ENCODE data around the gene FANK1.

FANK1 gene

GRCh38 chr10:126036515-126036914 lies 140.2 kb downstream of the FANK1 start:
- H3K4me3 ChIP-seq (ENCODE audit: low read depth, low read length): no peak overlapping the region
- TF ChIP-seq, protein P1, sequence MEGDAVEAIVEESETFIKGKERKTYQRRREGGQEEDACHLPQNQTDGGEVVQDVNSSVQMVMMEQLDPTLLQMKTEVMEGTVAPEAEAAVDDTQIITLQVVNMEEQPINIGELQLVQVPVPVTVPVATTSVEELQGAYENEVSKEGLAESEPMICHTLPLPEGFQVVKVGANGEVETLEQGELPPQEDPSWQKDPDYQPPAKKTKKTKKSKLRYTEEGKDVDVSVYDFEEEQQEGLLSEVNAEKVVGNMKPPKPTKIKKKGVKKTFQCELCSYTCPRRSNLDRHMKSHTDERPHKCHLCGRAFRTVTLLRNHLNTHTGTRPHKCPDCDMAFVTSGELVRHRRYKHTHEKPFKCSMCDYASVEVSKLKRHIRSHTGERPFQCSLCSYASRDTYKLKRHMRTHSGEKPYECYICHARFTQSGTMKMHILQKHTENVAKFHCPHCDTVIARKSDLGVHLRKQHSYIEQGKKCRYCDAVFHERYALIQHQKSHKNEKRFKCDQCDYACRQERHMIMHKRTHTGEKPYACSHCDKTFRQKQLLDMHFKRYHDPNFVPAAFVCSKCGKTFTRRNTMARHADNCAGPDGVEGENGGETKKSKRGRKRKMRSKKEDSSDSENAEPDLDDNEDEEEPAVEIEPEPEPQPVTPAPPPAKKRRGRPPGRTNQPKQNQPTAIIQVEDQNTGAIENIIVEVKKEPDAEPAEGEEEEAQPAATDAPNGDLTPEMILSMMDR (IDR thresholded peaks at IDR 0.05; ENCODE audit: low read depth, low read length): no peak

- H3K4me3 ChIP-seq (ENCODE audit: low read depth, low read length): no peak overlapping the region
- TF ChIP-seq, protein P1 (IDR thresholded peaks at IDR 0.05; ENCODE audit: low read depth, low read length): no peak
Observed at GRCh38 chr10:126037946-126038345, 141.6 kb downstream of the FANK1 start.

- no peak overlapping the region for H3K4me3 ChIP-seq (ENCODE audit: low read depth, low read length)
- TF ChIP-seq, protein P1 (IDR thresholded peaks at IDR 0.05; ENCODE audit: low read depth, low read length): no peak
Observed at GRCh38 chr10:126041117-126041516, 144.8 kb downstream of the FANK1 start.

DNA sequence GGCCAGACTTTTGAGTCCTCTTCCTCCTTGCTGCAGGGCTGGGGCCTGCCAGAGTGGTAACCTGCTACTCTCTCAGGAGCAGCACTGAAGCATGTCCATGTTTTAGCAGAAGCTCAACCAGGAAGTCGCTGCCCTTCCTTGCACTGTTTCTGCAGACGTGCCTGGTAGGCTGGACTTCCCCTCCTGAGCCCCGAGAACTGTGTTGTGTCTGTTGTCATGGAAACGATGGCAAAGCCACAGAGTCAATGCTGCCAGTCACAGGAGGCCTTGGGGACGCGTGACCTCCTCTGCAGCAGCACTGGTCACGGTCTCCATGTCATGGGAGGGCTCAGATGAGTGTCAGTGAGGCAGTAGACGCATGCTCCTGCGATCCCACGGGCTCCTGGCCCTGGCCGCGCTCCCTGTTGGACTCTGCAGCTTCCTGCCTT lies 145.5 kb downstream of the FANK1 start:
- H3K4me3 ChIP-seq (ENCODE audit: low read depth, low read length): no peak overlapping the region
- TF ChIP-seq, protein P1 (IDR thresholded peaks at IDR 0.05; ENCODE audit: low read depth, low read length): no peak

GRCh38 chr10:126042354-126042753 lies 146.0 kb downstream of the FANK1 start:
- TF ChIP-seq, protein P1 (IDR thresholded peaks at IDR 0.05; ENCODE audit: low read depth, low read length): no peak
- no peak overlapping the region for H3K4me3 ChIP-seq (ENCODE audit: low read depth, low read length)

DNA sequence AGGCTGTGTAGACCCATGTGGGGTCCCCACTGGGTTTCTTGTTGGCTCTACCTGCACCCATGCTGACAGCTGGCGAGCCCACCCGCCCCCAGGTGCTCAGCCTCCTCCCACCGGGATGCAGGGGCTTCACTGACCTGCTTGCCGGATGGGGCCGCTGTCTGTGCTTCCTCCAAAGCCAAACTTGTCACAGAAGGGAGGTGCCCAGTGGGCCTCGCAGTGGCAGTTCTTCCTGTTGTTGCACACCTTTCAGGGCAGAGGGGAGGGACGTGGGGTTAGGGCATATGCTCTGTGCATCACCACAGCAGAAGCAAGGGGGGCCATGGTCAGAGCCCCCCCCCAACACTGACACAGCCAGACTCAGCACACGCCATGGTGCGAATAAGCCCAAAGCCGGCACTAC lies 146.5 kb downstream of the FANK1 start:
- TF ChIP-seq, protein P1 (IDR thresholded peaks at IDR 0.05; ENCODE audit: low read depth, low read length): no peak
- H3K4me3 ChIP-seq (ENCODE audit: low read depth, low read length): no peak overlapping the region

DNA sequence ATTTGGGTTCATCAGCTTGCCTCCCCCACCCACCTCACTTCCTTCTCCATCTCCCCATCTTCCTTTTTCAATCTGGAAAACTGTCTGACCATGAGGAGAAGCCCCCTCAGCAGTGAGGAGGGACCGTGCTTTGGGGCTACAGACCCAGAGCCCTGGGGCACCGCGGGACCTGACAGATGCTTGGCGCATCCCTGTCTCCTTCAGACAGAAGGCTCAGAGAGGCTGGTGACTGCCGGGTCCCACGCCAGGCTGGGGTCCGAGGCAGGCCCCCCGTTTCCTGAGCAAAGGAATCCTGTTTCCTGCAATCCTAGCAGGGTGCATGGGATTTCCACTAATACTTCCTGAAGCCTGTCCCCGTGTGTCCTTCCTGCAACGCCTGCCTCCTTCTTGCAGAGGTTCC lies 147.0 kb downstream of the FANK1 start:
- TF ChIP-seq, protein P1 (IDR thresholded peaks at IDR 0.05; ENCODE audit: low read depth, low read length): no peak
- no peak overlapping the region for H3K4me3 ChIP-seq (ENCODE audit: low read depth, low read length)
